Stomach (tissue), 4 donors: ENCODE results near the gene NOC2L.

Experiments
- POLR2A ChIP-seq, 4 donors: fragments of 450-650 bp; IDR thresholded peaks; one replicate each; pipeline ENCODE4 v1.6.1; 2016; ENCODE audit warnings: antibody characterized with exemption in 4 of 4, control low read depth in 2 of 4, mild to moderate bottlenecking in 1 of 4, moderate library complexity in 1 of 4
- POLR2AphosphoS5 ChIP-seq, 3 donors: sonication (generic); formaldehyde crosslinking; IDR thresholded peaks; one replicate each; pipeline ENCODE4 v1.6.1; 2016; ENCODE audit warnings: antibody characterized with exemption in 3 of 3
- TF ChIP-seq, protein P1 (sequence below), 7 experiments: fragments of 450-650 bp in 4 of 7; fragments of 200-600 bp in 3 of 7; sonication (generic) in 3 of 7; IDR thresholded peaks; one replicate each; pipeline ENCODE4 v1.5.1; 2016 to 2019; ENCODE audit warnings: antibody characterized with exemption in 7 of 7, control low read depth in 2 of 7, mild to moderate bottlenecking in 1 of 7

DNA sequence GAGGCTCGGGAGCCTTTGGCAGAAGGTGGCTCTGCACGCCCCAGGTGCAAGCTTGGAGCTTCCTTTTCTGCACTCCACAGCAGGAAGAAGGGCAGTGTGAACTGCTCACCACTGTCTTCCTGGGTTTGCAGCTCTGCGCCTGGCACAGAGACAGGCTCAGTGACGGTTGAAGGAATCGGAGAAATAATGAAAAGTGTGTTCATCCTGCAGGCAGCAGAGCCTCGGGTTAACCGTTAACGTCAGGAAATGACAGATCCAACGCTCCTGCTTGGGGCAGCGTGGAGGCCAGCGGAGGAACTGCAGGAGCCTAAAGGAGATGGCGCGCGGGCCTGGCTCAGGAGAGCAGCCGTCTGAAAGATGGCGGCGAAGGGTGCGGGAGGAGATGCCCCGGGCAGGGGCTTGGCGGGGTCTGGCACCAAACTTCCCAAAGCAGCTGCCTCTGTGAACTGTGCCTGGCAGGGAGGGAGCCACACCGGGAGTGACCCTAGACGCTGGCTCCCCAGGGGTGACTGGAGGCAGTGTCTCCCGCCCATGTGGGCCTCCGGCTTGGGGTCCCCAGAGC lies 46.2 kb downstream of the NOC2L start:
- TF ChIP-seq, protein P1, sequence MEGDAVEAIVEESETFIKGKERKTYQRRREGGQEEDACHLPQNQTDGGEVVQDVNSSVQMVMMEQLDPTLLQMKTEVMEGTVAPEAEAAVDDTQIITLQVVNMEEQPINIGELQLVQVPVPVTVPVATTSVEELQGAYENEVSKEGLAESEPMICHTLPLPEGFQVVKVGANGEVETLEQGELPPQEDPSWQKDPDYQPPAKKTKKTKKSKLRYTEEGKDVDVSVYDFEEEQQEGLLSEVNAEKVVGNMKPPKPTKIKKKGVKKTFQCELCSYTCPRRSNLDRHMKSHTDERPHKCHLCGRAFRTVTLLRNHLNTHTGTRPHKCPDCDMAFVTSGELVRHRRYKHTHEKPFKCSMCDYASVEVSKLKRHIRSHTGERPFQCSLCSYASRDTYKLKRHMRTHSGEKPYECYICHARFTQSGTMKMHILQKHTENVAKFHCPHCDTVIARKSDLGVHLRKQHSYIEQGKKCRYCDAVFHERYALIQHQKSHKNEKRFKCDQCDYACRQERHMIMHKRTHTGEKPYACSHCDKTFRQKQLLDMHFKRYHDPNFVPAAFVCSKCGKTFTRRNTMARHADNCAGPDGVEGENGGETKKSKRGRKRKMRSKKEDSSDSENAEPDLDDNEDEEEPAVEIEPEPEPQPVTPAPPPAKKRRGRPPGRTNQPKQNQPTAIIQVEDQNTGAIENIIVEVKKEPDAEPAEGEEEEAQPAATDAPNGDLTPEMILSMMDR (IDR thresholded peaks at IDR 0.05): no peak
- TF ChIP-seq POLR2A (IDR thresholded peaks at IDR 0.05) (no peak), POLR2AphosphoS5 (IDR thresholded peaks at IDR 0.05) (no peak)
